Measurements from ENCODE around the gene TLR8. TPM values are rescaled to one million over a fixed set of nuclear protein-coding genes. Genes with fewer than 3 reads are reported as not detected.

The TLR8 gene
- total and polyA plus RNA-seq, 2 donors from 2014 or later: 3.1 TPM; not detected in 1

DNA sequence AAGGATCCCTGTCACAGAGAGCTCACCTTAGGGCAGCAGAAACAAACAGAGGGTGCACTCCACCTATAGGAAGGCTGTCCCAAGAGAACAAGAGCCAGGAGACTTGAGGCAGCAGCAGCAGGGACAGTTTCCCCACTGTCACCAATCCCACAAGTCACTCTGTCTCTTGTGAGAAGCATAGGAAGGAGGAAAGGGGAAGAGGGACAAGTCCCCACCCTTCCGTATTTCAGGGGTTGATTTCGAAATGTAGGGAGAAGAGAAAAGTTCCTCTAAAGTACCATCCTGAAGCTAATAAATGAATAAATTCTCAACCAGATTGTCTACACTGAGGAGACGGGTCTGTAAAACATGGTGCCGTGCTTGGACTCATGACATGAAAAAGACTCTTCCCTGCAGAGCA lies 9.5 kb upstream of the TLR8 start:
- no peak for FAIRE-seq

DNA sequence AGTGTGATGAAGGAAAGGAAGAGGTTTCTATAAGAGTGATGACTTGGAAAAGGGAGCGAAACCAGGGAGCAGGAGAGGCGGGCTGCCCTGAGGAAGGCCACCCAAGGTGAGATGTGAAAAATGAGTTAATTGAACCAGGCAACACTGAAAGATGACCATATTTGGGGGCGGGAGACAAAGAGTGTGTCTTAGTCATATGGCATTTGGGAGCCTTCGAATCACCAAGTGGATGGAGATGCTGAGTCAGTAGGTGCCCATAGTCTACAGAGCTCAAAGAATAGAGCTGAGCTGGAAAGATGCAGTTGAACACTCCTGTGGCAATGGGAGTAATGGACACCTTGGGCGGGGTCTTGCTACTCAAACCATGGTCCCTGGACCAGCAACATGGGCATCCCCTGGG lies 8.3 kb upstream of the TLR8 start:
- intact Hi-C loops (cut with DNase I): loop anchor here (10.0 kb wide), 1 partner anchor 83 kb away; no protein-coding TSS in a partner anchor
- Histone ChIP-seq H3K9me3 (ENCODE audit: control insufficient read depth in 2 of 3, insufficient read depth in 1 of 3, low read length in 3 of 3) (no peaks in the 10 kb centered on the region), H3K36me3 (ENCODE audit: control insufficient read depth in 2 of 3, insufficient read depth in 3 of 3, low read length in 3 of 3) (no peaks in the 10 kb centered on the region), H3K4me1 (ENCODE audit: control insufficient read depth in 2 of 3, insufficient read depth in 2 of 3, low read depth in 1 of 3, low read length in 3 of 3) (no peaks in the 10 kb centered on the region), H3K27me3 (ENCODE audit: control insufficient read depth, insufficient read depth, low read length) (no peaks in the 10 kb centered on the region), H3K9ac (ENCODE audit: low read length in 3 of 3) (no peak overlapping the region), H3K27ac (ENCODE audit: low read depth in 2 of 2, low read length in 2 of 2) (no peak overlapping the region), H3K4me3 (ENCODE audit: low read length in 3 of 3) (no peak overlapping the region)
- no peak for FAIRE-seq
- DNase-seq: no peak
- TF ChIP-seq, protein P1, sequence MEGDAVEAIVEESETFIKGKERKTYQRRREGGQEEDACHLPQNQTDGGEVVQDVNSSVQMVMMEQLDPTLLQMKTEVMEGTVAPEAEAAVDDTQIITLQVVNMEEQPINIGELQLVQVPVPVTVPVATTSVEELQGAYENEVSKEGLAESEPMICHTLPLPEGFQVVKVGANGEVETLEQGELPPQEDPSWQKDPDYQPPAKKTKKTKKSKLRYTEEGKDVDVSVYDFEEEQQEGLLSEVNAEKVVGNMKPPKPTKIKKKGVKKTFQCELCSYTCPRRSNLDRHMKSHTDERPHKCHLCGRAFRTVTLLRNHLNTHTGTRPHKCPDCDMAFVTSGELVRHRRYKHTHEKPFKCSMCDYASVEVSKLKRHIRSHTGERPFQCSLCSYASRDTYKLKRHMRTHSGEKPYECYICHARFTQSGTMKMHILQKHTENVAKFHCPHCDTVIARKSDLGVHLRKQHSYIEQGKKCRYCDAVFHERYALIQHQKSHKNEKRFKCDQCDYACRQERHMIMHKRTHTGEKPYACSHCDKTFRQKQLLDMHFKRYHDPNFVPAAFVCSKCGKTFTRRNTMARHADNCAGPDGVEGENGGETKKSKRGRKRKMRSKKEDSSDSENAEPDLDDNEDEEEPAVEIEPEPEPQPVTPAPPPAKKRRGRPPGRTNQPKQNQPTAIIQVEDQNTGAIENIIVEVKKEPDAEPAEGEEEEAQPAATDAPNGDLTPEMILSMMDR (IDR thresholded peaks at IDR 0.05; ENCODE audit: borderline replicate concordance, extremely low read depth, insufficient read depth): no peak

More for the DNA sequence above, 9.5 kb upstream of the TLR8 start:
- H3K27me3 ChIP-seq (ENCODE audit: control insufficient read depth, insufficient read depth, low read length): no peaks in the 10 kb centered on the region
- no peak overlapping the region for H3K4me3 ChIP-seq (ENCODE audit: low read length in 3 of 3)
- no peak overlapping the region for H3K9ac ChIP-seq (ENCODE audit: low read length in 3 of 3)
- H3K27ac ChIP-seq (ENCODE audit: low read depth in 2 of 2, low read length in 2 of 2): no peak overlapping the region
- H3K36me3 ChIP-seq (ENCODE audit: control insufficient read depth in 2 of 3, insufficient read depth in 3 of 3, low read length in 3 of 3): no peaks in the 10 kb centered on the region
- TF ChIP-seq, protein P1 (IDR thresholded peaks at IDR 0.05; ENCODE audit: borderline replicate concordance, extremely low read depth, insufficient read depth): no peak
- H3K4me1 ChIP-seq (ENCODE audit: control insufficient read depth in 2 of 3, insufficient read depth in 2 of 3, low read depth in 1 of 3, low read length in 3 of 3): no peaks in the 10 kb centered on the region
- intact Hi-C loops (cut with DNase I): loop anchor here (10.0 kb wide), 1 partner anchor 82 kb away; no protein-coding TSS in a partner anchor
- DNase-seq: no peak
- H3K9me3 ChIP-seq (ENCODE audit: control insufficient read depth in 2 of 3, insufficient read depth in 1 of 3, low read length in 3 of 3): no peaks in the 10 kb centered on the region

DNA sequence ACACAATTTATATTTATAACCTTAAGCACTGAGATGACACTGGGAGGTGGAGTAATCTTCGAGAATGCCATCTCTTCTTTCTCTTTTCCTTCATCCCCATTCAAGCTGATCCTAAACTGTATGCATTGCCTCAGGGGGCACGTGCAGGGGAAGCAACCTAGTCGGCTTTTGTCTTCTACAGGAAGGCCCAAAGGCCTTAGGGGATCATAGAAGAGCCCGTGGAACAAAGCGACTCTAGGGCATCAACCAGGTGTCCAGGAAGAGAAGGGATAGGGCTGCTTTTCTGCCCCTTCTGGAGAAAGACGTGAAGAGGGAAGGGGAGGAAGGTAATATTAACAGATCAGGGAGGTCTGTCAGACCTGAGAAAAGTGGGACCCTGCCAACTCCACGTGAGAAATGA lies 6.9 kb upstream of the TLR8 start:
- TF ChIP-seq, protein P1 (IDR thresholded peaks at IDR 0.05; ENCODE audit: borderline replicate concordance, extremely low read depth, insufficient read depth): no peak
- no peaks in the 10 kb centered on the region for H3K9me3 ChIP-seq (ENCODE audit: control insufficient read depth in 2 of 3, insufficient read depth in 1 of 3, low read length in 3 of 3)
- no peaks in the 10 kb centered on the region for H3K27me3 ChIP-seq (ENCODE audit: control insufficient read depth, insufficient read depth, low read length)
- no peak overlapping the region for H3K4me3 ChIP-seq (ENCODE audit: low read length in 3 of 3)
- intact Hi-C loops (cut with DNase I): loop anchor here (10.0 kb wide), 1 partner anchor 85 kb away; no protein-coding TSS in a partner anchor
- no peaks in the 10 kb centered on the region for H3K36me3 ChIP-seq (ENCODE audit: control insufficient read depth in 2 of 3, insufficient read depth in 3 of 3, low read length in 3 of 3)
- DNase-seq (no peak), FAIRE-seq (no peak)
- H3K4me1 ChIP-seq (ENCODE audit: control insufficient read depth in 2 of 3, insufficient read depth in 2 of 3, low read depth in 1 of 3, low read length in 3 of 3): no peaks in the 10 kb centered on the region
- H3K9ac ChIP-seq (ENCODE audit: low read length in 3 of 3): no peak overlapping the region
- H3K27ac ChIP-seq (ENCODE audit: low read depth in 2 of 2, low read length in 2 of 2): no peak overlapping the region

DNA sequence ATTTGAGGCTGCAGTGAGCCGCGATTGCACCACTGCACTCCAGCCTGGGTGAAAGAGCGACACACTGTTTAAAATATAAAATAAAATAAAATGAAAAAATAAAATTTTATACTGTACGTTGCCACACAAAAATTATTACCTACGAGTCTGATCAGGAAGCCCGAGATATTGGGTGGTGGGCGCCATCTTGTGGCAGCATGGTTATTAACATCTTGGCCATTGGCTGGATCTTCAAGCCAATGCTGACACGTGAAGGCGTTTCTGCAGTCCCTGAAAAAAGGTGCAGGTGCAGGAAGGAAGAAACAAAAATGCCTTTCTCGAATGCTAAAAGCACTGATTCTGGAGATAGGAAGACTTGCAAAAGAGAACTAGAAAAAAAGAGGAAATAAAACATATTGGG lies 4.9 kb upstream of the TLR8 start:
- H3K27ac ChIP-seq (ENCODE audit: low read depth in 2 of 2, low read length in 2 of 2): no peak overlapping the region
- H3K9me3 ChIP-seq (ENCODE audit: control insufficient read depth in 2 of 3, insufficient read depth in 1 of 3, low read length in 3 of 3): no peaks in the 10 kb centered on the region
- H3K9ac ChIP-seq (ENCODE audit: low read length in 3 of 3): no peak overlapping the region
- peak; percentile 71 for FAIRE-seq
- intact Hi-C loops (cut with DNase I): no loop called here
- no peaks in the 10 kb centered on the region for H3K27me3 ChIP-seq (ENCODE audit: control insufficient read depth, insufficient read depth, low read length)
- TF ChIP-seq, protein P1 (IDR thresholded peaks at IDR 0.05; ENCODE audit: borderline replicate concordance, extremely low read depth, insufficient read depth): peak; percentile 58
- no peaks in the 10 kb centered on the region for H3K36me3 ChIP-seq (ENCODE audit: control insufficient read depth in 2 of 3, insufficient read depth in 3 of 3, low read length in 3 of 3)
- no peaks in the 10 kb centered on the region for H3K4me1 ChIP-seq (ENCODE audit: control insufficient read depth in 2 of 3, insufficient read depth in 2 of 3, low read depth in 1 of 3, low read length in 3 of 3)
- H3K4me3 ChIP-seq (ENCODE audit: low read length in 3 of 3): no peak overlapping the region
- DNase-seq: peak; percentile 35 to 78 (median 46)
